HTR-8/SVneo (cell line): ENCODE results near the gene MIR17HG.
"Not testable (repeated sequence)": the region's sequence is repeated elsewhere in the genome, so short reads cannot be mapped to it uniquely, and the experiment has no call there.

Source experiments
- DNase-seq: peaks from one replicate; pipeline ENCODE4 v3.0.0; 2011; ENCODE audit warnings: low spot score, mixed read lengths; ENCODE audit not compliant: insufficient read length
- FAIRE-seq: peaks from 2 replicates; lab custom pipeline; 2011; peaks lifted over from hg19 to GRCh38; lab: Jason Lieb, UNC

The MIR17HG gene

GRCh38 chr13:91346062-91346461, 1.4 kb upstream of the MIR17HG start:
- FAIRE-seq = no peak
- DNase-seq = no peak

DNA sequence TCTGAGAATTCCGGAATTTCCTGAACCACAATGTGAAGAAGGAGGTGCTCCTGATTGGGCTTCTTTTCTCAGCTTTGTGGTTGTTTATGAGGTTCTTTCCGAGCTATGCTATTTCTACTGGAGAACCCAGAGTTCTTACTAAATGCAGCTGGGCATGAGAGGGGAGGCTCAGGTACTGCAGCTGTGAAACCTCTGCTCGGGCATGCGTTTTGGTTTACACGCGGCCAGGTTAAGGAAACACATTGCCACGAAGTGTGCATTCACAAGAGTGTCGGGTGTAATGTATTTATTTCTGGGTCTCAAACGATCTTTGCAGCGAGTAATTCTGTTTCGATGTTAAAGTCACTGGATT, 661 bp upstream of the MIR17HG start:
- DNase-seq (no peak), FAIRE-seq (no peak)

DNA sequence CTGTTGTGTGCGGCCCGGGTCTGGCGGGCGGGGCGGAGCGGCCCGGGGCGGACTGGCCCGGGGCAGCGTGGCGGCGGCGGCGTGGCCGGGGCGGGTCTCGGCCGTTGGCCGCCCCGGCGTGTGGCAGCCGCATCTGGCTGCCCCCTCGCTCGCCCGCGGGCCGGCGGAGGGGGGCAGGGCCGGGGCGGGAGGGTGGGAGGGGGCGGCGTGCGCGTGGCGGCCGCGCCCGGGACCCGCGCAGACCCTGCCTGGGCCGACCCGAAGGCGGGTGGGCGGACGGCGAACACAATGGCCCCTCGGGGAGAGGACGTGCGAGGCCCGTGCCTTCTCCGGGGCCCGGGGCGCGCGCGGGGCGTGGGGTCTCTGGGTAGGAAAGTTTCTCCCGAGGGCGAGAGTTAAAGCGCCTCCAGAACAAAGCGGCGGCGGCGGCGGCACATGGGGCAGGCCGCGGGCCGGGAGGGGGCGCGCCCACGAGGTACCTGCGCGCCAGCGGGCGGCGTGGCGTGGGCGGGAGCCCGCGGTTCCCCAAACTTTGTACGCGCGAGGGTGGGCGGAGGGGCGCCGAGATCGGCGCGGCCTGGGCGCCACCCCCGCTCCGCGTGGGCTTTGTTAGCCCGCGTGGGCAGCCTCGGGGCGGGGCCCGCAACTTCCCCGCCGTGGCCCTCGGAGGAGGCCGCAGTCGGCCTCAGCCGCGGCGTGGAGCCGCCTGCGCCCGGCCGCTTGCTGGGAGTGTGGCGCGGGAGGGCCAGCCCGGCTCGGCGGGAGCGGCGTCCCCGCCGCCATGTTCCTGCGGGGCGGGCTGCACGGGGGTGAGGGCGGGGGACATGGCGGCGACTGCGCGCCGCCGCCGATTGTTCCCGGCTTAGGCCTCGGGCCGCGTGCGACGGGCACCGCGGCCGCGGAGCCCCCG, 764 bp downstream of the MIR17HG start:
- FAIRE-seq = no peak
- DNase-seq = no peak

DNA sequence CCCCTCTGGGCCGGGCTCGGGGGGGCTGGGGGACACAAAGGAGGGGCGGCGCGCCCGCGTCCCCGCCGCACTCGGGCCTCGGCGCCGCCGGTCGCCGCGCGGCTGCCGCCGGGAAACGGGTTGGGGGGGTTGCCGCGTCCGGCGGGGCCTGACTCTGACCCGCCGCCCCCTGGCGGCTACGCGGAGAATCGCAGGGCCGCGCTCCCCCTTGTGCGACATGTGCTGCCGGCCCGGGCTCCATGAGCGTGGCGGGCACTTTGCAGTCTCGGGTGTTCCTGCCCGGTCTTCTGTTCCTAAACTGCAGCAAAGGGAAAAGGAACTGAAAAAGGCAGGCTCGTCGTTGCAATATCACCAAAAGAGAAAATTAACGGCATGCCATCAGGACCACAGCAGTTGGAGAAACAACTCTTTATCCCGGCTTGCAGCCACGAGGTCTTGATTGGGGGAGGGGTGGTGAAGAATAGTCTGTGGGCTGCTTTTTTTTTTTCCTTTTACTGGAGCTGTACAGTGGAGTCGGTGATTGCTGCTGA, 1.5 kb downstream of the MIR17HG start:
- no peak for FAIRE-seq
- DNase-seq = peak; percentile 41

GRCh38 chr13:91349992-91350911, 2.8 kb downstream of the MIR17HG start:
- FAIRE-seq = no peak
- DNase-seq = no peak

- no peak for FAIRE-seq
Observed at GRCh38 chr13:91351123-91351522, 3.6 kb downstream of the MIR17HG start.

DNA sequence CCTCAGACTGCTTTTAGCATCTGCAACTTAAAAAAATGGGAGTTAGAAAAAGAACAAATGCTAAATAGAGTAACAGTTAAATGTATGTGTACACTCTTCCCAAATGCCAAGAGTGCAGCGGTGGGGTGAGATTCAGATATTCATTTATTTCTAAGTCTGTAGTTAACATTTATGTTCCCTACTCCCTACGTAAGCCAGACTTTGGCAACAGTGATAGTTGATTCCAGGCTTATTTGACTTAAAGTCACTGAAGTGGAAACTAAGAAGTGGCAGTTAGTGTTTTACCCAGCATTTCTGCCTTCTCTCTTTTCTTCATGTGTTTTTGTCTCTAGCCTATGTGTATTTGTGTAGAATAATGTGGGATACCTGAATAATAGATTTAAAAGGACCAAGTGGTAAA, 4.5 kb downstream of the MIR17HG start:
- DNase-seq (no peak), FAIRE-seq (no peak)

More at GRCh38 chr13:91351123-91351522, 3.6 kb downstream of the MIR17HG start:
- no peak for DNase-seq

DNA sequence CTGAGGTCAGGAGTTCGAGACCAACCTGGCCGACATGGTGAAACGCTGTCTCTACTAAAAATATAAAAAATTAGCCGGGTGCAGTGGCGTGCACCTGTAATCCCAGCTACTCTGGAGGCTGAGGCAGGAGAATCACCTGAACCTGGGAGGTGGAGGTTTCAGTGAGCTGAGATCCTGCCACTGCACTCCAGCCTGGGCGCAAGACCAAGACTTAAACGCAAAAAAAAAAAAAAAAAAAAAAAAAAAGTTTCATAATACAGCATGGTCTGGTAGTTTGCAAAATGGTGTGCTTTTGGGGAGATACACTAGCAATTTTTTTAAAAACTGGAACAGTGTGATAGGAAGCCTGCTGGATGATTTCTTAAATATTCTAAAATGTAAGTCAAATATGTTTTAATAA, 5.4 kb downstream of the MIR17HG start:
- DNase-seq, FAIRE-seq: not testable (repeated sequence)

GRCh38 chr13:91353494-91353893, 6.0 kb downstream of the MIR17HG start:
- FAIRE-seq (no peak), DNase-seq (no peak)

DNA sequence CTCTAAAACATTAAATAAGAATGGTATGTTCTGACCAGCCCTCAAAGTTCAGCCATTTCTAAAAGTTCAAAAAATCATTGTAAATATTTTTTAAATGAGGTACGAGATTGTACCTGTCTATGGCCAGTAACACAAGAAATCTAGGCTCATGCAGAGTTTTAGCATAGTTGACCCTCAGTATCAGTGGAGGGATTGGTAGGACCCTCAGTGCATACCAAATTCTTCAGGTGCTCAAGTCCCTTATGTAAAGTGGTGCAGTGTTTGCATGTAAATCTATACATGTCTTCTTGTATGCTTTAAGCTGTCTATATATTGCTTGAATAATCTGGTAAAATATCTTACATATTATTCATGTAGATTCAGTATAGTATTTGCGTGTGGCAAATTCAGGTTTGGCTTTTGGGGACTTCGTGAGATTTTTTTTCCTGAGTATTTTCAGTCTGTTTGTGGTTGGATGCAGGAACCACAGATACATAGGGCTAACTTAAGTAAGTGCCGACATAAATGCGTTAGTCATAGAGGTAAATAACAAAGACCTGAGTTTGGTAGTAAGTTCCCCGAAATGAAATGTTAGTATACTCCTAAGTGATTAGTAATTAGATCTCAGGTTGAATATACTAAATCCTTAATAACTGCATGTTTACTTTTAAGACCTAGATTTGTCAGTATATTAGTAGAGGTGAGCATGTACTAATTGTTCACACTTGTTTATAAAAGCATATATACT, 7.8 kb downstream of the MIR17HG start:
- DNase-seq (no peak), FAIRE-seq (no peak)

GRCh38 chr13:91355826-91356710, 8.6 kb downstream of the MIR17HG start:
- no peak for DNase-seq
- FAIRE-seq = no peak

- FAIRE-seq = no peak
- DNase-seq = no peak
Observed at GRCh38 chr13:91356919-91357612, 9.6 kb downstream of the MIR17HG start.

DNA sequence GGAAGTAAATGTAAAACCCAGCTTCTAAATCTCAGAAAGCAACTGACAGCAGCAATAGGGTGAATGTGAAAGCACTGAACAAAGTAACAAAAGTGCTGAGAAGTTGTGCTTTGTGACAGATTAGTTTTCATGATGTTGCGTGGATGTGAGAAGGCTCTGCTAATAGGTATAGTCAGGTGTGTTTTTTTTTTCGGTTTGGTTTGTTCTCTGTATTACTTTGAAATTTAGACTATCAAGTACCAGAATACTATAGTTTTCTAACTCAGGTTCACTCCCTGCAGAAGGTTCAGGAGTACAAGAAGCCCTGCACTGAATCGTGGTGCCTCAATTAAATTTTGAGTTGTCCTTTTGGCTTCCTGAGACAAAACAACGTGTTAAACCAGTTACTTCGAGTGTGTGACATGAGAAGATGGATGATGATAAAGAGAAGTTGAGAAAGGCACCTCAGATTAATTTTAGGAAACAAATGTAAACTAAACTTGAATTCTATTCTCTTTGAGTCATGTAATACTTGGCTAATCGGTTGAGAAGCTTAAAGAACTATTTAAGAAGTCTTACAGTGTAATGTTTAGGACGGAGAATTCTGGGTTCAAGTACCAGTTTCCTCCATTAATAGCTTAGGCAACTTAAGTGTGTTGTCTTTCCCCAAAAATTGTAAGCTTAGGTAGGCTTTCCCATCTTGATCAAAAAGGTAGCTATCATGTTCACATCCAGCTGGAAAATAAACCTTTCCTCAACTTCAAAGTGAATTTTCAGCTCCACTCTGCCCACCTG, 10.3 kb downstream of the MIR17HG start:
- no peak for FAIRE-seq
- no peak for DNase-seq

GRCh38 chr13:91358387-91358782, 10.9 kb downstream of the MIR17HG start:
- DNase-seq = no peak
- no peak for FAIRE-seq

DNA sequence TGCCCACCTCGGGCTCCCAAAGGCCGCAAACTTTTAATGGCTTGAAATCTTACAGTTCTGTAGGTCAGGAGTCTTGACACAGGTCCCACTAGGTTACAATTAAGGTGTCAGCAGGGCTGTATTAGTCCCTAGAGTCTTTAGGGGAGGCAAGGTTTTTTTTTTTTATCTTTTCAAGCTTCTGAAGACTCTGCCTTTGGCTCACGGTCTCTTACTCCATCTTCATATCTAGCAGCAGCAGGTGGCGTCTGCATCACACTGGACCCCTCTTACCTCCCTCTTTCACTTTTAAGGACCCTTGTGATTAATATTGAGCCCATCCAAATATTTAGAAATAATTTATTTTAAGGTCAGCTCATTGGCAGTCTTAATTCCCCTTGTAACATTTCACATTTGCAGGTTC, 11.6 kb downstream of the MIR17HG start:
- no peak for FAIRE-seq
- DNase-seq = no peak

GRCh38 chr13:91359631-91360030, 12.1 kb downstream of the MIR17HG start:
- DNase-seq (no peak), FAIRE-seq (no peak)

DNA sequence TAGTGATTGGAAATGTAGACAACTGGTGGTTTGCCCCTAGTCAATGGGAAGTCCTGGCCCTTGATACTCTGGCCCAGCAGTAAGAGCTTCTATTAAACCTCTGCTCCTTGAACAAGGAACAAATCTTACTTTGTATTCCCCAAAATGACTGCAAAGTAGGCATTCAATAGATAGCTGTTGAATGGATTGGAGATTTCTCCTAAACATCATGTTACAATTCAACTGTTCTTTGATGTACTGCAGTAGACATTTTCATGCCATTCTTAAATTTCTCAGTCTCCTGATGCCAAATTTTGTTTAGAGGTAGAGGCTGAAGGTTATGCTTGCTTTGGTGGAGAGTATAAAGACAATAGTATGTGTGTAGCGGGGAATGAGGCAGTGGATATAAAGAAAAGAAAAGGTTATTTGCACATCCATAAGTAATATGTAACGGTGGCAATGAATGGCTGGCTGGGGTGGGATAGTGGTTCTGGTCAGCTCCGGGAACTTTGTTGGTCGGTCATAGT, 12.8 kb downstream of the MIR17HG start:
- FAIRE-seq = no peak
- no peak for DNase-seq
